NAMALWA (cell line): Measurements from ENCODE around the gene AUTS2.
A peak's percentile ranks its signal among the peaks of the same experiment; 100 is the strongest.

Experiments used
- DNase-seq: peaks from one replicate; pipeline ENCODE4 v3.0.0-alpha.2; 2015; ENCODE audit warnings: low spot score

Gene AUTS2

GRCh38 chr7:70693686-70694433 is 1095.6 kb downstream of the AUTS2 start:
- DNase-seq, result peak; percentile 82

GRCh38 chr7:70694434-70694970 is 1096.2 kb downstream of the AUTS2 start:
- DNase-seq, result peak; percentile 60

- peak; percentile 40 for DNase-seq
These were observed 1096.9 kb downstream of the AUTS2 start for GRCh38 chr7:70694971-70695794.

GRCh38 chr7:70695795-70696083 is 1097.5 kb downstream of the AUTS2 start:
- DNase-seq, result peak; percentile 74

GRCh38 chr7:70696201-70696754 is 1098.0 kb downstream of the AUTS2 start:
- peak; percentile 47 for DNase-seq

GRCh38 chr7:70698219-70698832 is 1100.1 kb downstream of the AUTS2 start:
- peak; percentile 81 for DNase-seq

- DNase-seq, result no peak
These were observed 1101.0 kb downstream of the AUTS2 start for GRCh38 chr7:70699271-70699670.

GRCh38 chr7:70700055-70700940 is 1102.0 kb downstream of the AUTS2 start:
- peak; percentile 47 for DNase-seq

GRCh38 chr7:70700941-70701425 is 1102.7 kb downstream of the AUTS2 start:
- no peak for DNase-seq

GRCh38 chr7:70701477-70701876 is 1103.2 kb downstream of the AUTS2 start:
- DNase-seq, result no peak

- no peak for DNase-seq
These were observed 1103.7 kb downstream of the AUTS2 start for GRCh38 chr7:70701991-70702390.

- DNase-seq, result no peak
These were observed 1105.5 kb downstream of the AUTS2 start for GRCh38 chr7:70703785-70704184.

- no peak for DNase-seq
These were observed 1106.6 kb downstream of the AUTS2 start for GRCh38 chr7:70704831-70705346.

GRCh38 chr7:70706204-70706603 is 1107.9 kb downstream of the AUTS2 start:
- no peak for DNase-seq

- DNase-seq, result no peak
These were observed 1108.4 kb downstream of the AUTS2 start for GRCh38 chr7:70706698-70707097.

GRCh38 chr7:70707823-70708243 is 1109.6 kb downstream of the AUTS2 start:
- no peak for DNase-seq

GRCh38 chr7:70710011-70710480 is 1111.8 kb downstream of the AUTS2 start:
- no peak for DNase-seq

GRCh38 chr7:70710651-70711050 is 1112.4 kb downstream of the AUTS2 start:
- DNase-seq, result no peak

- no peak for DNase-seq
These were observed 1113.2 kb downstream of the AUTS2 start for GRCh38 chr7:70711452-70711851.

- no peak for DNase-seq
These were observed 1114.7 kb downstream of the AUTS2 start for GRCh38 chr7:70712942-70713341.

GRCh38 chr7:70714506-70715038 is 1116.3 kb downstream of the AUTS2 start:
- no peak for DNase-seq
